Thyroid gland (tissue), 4 donors: ENCODE measurements around the gene NPB.

Source experiments
- CTCF ChIP-seq, 6 experiments: fragments of 200-600 bp in 3 of 6; fragments of 450-650 bp in 3 of 6; sonication (generic) in 3 of 6; IDR thresholded peaks; one replicate each; pipeline ENCODE4 v1.5.1; 2016 to 2019; ENCODE audit warnings: antibody characterized with exemption in 6 of 6, mild to moderate bottlenecking in 2 of 6, inconsistent platforms in 1 of 6, moderate library complexity in 1 of 6
- POLR2A ChIP-seq, 2 donors: fragments of 450-650 bp; IDR thresholded peaks; one replicate each; pipeline ENCODE4 v1.6.1; 2017; ENCODE audit warnings: antibody characterized with exemption in 2 of 2, mild to moderate bottlenecking in 2 of 2, moderate library complexity in 1 of 2

- no peak for TF ChIP-seq CTCF (IDR thresholded peaks at IDR 0.05)
- TF ChIP-seq POLR2A (IDR thresholded peaks at IDR 0.05) = no peak
Measured at GRCh38 chr17:81907219-81908145, 5.4 kb downstream of the NPB start.
